C4-2B (cell line): Measurements from ENCODE around the gene CCDC91.

Experiments
- H3K27ac ChIP-seq: fragments of 450-650 bp; 2 replicates; pipeline ENCODE4 v1.5.1; 2017
- CTCF ChIP-seq: fragments of 450-650 bp; conservative IDR thresholded peaks from 2 replicates; pipeline ENCODE4 v1.5.1; 2017; ENCODE audit warnings: mild to moderate bottlenecking
- ZFX ChIP-seq: fragments of 450-650 bp; IDR thresholded peaks from 2 replicates; pipeline ENCODE4 v1.6.1; 2017

CCDC91 gene

GRCh38 chr12:28219827-28220226 lies 29.6 kb downstream of the CCDC91 start:
- TF ChIP-seq CTCF (no peak), ZFX (no peak)
- H3K27ac ChIP-seq, result no peak overlapping the region

- TF ChIP-seq ZFX (no peak), CTCF (no peak)
- H3K27ac ChIP-seq, result no peak overlapping the region
Observed at GRCh38 chr12:28222081-28222700, 31.9 kb downstream of the CCDC91 start.

- H3K27ac ChIP-seq, result no peak overlapping the region
- no peak for TF ChIP-seq ZFX
- no peak for TF ChIP-seq CTCF
Observed at GRCh38 chr12:28223025-28223554, 32.8 kb downstream of the CCDC91 start.

GRCh38 chr12:28223858-28224257 lies 33.6 kb downstream of the CCDC91 start:
- TF ChIP-seq CTCF, result no peak
- no peak for TF ChIP-seq ZFX
- H3K27ac ChIP-seq, result no peak overlapping the region

GRCh38 chr12:28226705-28227104 lies 36.4 kb downstream of the CCDC91 start:
- no peak overlapping the region for H3K27ac ChIP-seq

GRCh38 chr12:28227251-28227650 lies 37.0 kb downstream of the CCDC91 start:
- TF ChIP-seq CTCF, result no peak
- TF ChIP-seq ZFX, result no peak
- H3K27ac ChIP-seq, result no peak overlapping the region

More at GRCh38 chr12:28226705-28227104, 36.4 kb downstream of the CCDC91 start:
- no peak for TF ChIP-seq ZFX
- TF ChIP-seq CTCF, result no peak

- no peak overlapping the region for H3K27ac ChIP-seq
- TF ChIP-seq CTCF (no peak), ZFX (no peak)
Observed at GRCh38 chr12:28231248-28231647, 41.0 kb downstream of the CCDC91 start.
